DMS153 (cell line): ENCODE measurements around the gene FNIP1.
"Not testable (repeated sequence)": the region's sequence is repeated elsewhere in the genome, so short reads cannot be mapped to it uniquely, and the experiment has no call there.

Experiments used
- DNase-seq: peaks from one replicate; lab custom pipeline; 2025; lab: John Stamatoyannopoulos, UW

The FNIP1 gene

GRCh38 chr5:131607418-131607817, 189.4 kb downstream of the FNIP1 start:
- no peak for DNase-seq

- DNase-seq = no peak
These were observed 191.7 kb downstream of the FNIP1 start for GRCh38 chr5:131605086-131605485.

DNA sequence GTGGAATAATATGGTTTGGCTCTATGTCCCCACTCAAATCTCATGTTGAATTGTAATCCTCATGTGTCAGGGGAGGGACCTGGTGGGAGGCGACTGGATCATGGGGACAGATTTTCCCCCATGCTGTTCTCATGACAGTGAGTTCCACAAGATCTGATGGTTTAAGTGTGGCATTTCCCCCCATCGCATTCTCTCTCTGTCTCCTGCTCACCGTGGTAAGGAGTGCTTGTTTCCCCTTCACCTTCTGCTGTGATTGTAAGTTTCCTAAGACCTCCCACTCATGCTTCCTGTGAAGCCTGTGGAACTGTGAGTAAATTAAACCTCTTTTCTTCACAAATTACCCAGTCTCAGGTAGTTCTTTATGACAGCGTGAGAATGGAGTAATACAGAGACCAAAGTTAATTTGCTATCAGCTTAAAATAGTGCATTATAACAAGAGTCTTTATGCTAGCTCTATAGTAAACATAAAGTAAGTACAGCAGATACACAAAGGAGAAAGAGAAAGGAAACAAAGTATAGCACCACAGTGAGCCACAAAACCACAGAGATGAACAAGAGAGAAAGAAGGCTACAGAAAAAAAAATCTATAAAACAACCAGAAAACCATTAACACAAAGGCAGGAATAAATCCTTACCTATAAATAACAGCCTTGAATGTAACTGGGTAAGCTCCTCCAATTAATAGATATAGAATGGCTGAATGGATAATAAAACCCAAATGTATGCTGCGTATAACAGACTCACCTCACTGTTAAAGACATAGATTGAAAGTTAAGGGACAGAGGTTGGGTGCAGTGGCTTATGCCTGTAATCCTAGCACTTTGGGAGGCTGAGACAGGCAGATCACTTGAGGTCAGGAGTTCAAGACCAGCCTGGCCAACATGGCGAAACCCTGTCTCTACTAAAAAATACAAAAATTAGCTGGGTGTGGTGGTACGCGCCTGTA, 201.5 kb downstream of the FNIP1 start:
- no peak for DNase-seq

DNA sequence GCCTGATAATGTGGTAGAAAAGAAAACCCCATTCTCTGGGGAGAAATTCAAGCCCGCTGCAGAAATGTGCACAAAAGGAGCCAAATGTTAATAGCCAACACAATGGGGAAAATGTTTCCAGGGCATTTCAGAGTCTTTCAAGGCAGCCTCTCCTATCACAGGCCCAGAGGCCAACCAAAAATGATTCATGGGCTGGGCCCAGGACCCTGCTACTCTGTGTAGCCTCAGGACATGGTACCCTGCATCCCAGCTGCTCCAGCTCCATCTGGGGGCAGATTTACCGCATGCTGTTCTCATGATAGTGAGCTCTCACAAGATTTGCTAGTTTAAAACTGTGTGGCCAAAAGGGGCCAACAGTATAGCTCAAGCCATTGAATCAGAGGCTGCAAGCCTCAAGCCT, 202.9 kb downstream of the FNIP1 start:
- no peak for DNase-seq

- DNase-seq = not testable (repeated sequence)
These were observed 203.4 kb downstream of the FNIP1 start for GRCh38 chr5:131593436-131593835.
